Thyroid gland (tissue), 4 donors: ENCODE measurements around the gene ZIC1. TPM values are rescaled to one million over a fixed set of nuclear protein-coding genes. Genes with fewer than 3 reads are reported as not detected.

ENCODE experiments used
- DNase-seq, 2 donors: peaks; one replicate each; pipeline ENCODE4 v3.0.0-alpha.2; 2019
- H3K27ac ChIP-seq, 3 donors: fragments of 200-600 bp; sonication (generic); 1 replicate in 2 of 3; 2 replicates in 1 of 3; pipeline ENCODE4 v1.5.1; 2016 to 2019; ENCODE audit warnings: mild to moderate bottlenecking in 1 of 3, moderate library complexity in 1 of 3
- H3K27me3 ChIP-seq: fragments of 200-600 bp; sonication (generic); one replicate; pipeline ENCODE4 v1.5.1; 2019
- H3K36me3 ChIP-seq, 2 donors: fragments of 200-600 bp; sonication (generic); one replicate each; pipeline ENCODE4 v1.5.1; 2016 to 2019
- H3K4me1 ChIP-seq, 2 donors: fragments of 200-600 bp; sonication (generic); one replicate each; pipeline ENCODE4 v1.5.1; 2017 to 2019
- H3K4me3 ChIP-seq, 3 donors: fragments of 200-600 bp; sonication (generic); replicated peaks in 1 of 3; 1 replicate in 2 of 3; 2 replicates in 1 of 3; pipeline ENCODE4 v1.5.1; 2016; ENCODE audit warnings: mild to moderate bottlenecking in 1 of 3
- H3K9me3 ChIP-seq: fragments of 200-600 bp; sonication (generic); one replicate; pipeline ENCODE4 v1.5.1; 2017
- POLR2A ChIP-seq, 2 donors: fragments of 450-650 bp; IDR thresholded peaks; one replicate each; pipeline ENCODE4 v1.6.1; 2017; ENCODE audit warnings: antibody characterized with exemption in 2 of 2, mild to moderate bottlenecking in 2 of 2, moderate library complexity in 1 of 2
- WGBS, 2 donors: methylation state at CpG; one replicate each; pipeline ENCODE4 v1.1.5; 2017; 5-methylcytosine and 5-hydroxymethylcytosine counted together
- intact Hi-C: fragments of 100-400 bp; cut with DNase I; formaldehyde crosslinking; loops from one replicate; pipeline ENCODE4 v1.15.1; 2023
- total RNA-seq, 4 donors: library from RNA; depleted of rRNA; stranded (reverse); fragments of >200 nt; gene quantifications; one replicate each; pipeline ENCODE4 v1.2.3, GENCODE V29; 2016
- TF ChIP-seq, protein P1 (sequence below), 6 experiments: fragments of 200-600 bp in 3 of 6; fragments of 450-650 bp in 3 of 6; sonication (generic) in 3 of 6; IDR thresholded peaks; one replicate each; pipeline ENCODE4 v1.5.1; 2016 to 2019; ENCODE audit warnings: antibody characterized with exemption in 6 of 6, mild to moderate bottlenecking in 2 of 6, inconsistent platforms in 1 of 6, moderate library complexity in 1 of 6

ZIC1 gene
- total RNA-seq, 4 donors from 2014 or later = not detected

DNA sequence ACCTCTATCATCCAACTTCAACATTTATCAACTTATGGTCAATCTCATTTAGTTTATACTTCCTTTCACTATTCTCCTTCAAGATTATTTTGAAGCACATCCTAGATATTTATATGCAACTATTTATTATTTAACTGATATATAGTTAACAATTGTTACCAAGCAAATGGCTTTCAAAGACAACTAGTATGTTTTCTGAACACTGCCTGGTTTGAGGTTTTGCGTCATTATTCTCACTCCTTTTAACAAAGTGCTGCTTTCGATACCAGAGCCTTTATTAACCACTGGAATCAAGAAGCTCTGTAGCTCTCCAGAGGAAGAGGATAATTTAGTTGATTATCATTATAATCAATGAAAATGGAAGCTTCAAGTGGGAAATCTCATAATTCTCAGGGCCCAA lies 19.6 kb downstream of the ZIC1 start:
- Histone ChIP-seq H3K4me1 (no peaks in the 10 kb centered on the region), H3K27ac (no peak overlapping the region), H3K27me3 (peaks cover 32% of the 10 kb centered on the region), H3K9me3 (no peaks in the 10 kb centered on the region), H3K4me3 (no peak overlapping the region), H3K36me3 (no peaks in the 10 kb centered on the region)
- no peak for DNase-seq
- TF ChIP-seq POLR2A (IDR thresholded peaks at IDR 0.05) = no peak
- TF ChIP-seq, protein P1, sequence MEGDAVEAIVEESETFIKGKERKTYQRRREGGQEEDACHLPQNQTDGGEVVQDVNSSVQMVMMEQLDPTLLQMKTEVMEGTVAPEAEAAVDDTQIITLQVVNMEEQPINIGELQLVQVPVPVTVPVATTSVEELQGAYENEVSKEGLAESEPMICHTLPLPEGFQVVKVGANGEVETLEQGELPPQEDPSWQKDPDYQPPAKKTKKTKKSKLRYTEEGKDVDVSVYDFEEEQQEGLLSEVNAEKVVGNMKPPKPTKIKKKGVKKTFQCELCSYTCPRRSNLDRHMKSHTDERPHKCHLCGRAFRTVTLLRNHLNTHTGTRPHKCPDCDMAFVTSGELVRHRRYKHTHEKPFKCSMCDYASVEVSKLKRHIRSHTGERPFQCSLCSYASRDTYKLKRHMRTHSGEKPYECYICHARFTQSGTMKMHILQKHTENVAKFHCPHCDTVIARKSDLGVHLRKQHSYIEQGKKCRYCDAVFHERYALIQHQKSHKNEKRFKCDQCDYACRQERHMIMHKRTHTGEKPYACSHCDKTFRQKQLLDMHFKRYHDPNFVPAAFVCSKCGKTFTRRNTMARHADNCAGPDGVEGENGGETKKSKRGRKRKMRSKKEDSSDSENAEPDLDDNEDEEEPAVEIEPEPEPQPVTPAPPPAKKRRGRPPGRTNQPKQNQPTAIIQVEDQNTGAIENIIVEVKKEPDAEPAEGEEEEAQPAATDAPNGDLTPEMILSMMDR (IDR thresholded peaks at IDR 0.05) = no peak
- intact Hi-C loops = no loop called here
- 88 to 92% methylated on average over 2 of the region's 2 CpGs for WGBS, 2 donors

GRCh38 chr3:147431751-147432150 lies 22.6 kb downstream of the ZIC1 start:
- Histone ChIP-seq H3K36me3 (no peaks in the 10 kb centered on the region), H3K27me3 (peaks cover 4% of the 10 kb centered on the region), H3K4me3 (no peak overlapping the region), H3K27ac (no peak overlapping the region), H3K4me1 (no peaks in the 10 kb centered on the region), H3K9me3 (no peaks in the 10 kb centered on the region)
- no peak for TF ChIP-seq POLR2A (IDR thresholded peaks at IDR 0.05)
- TF ChIP-seq, protein P1 (IDR thresholded peaks at IDR 0.05) = no peak
- intact Hi-C loops = no loop called here
- WGBS, 2 donors = 74 to 81% methylated on average over 3 of the region's 3 CpGs
- DNase-seq = no peak

DNA sequence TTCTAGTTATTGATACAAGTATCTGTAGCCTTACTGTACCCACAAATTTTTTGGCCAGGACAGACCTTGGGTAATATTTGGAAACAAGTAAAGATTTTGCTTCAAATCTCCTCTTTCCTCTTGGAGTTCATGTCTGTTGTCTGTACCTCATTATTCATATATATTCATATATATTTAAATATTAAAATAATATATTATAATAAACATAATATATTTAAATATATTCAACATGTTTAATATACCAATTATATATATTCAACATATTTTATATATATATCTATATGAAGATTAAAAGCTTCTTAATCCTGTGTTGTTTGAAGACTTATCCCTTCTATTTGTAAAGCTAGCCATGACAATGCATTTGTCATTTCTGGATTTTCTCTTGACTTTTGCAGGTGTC lies 38.1 kb downstream of the ZIC1 start:
- Histone ChIP-seq H3K27ac (no peak overlapping the region), H3K27me3 (no peaks in the 10 kb centered on the region), H3K4me1 (no peaks in the 10 kb centered on the region), H3K36me3 (no peaks in the 10 kb centered on the region), H3K4me3 (no peak overlapping the region), H3K9me3 (no peaks in the 10 kb centered on the region)
- no peak for DNase-seq
- TF ChIP-seq, protein P1 (IDR thresholded peaks at IDR 0.05) = no peak
- no peak for TF ChIP-seq POLR2A (IDR thresholded peaks at IDR 0.05)
- intact Hi-C loops = no loop called here

GRCh38 chr3:147449669-147450068 lies 40.5 kb downstream of the ZIC1 start:
- no peak overlapping the region for H3K27ac ChIP-seq
- DNase-seq = no peak
- no peaks in the 10 kb centered on the region for H3K27me3 ChIP-seq
- intact Hi-C loops = no loop called here
- no peak overlapping the region for H3K4me3 ChIP-seq
- no peaks in the 10 kb centered on the region for H3K9me3 ChIP-seq
- no peaks in the 10 kb centered on the region for H3K4me1 ChIP-seq
- TF ChIP-seq, protein P1 (IDR thresholded peaks at IDR 0.05) = no peak
- TF ChIP-seq POLR2A (IDR thresholded peaks at IDR 0.05) = no peak
- no peaks in the 10 kb centered on the region for H3K36me3 ChIP-seq
- 31 to 32% methylated on average over 3 of the region's 3 CpGs for WGBS, 2 donors

- Histone ChIP-seq H3K4me3 (no peak overlapping the region), H3K27me3 (no peaks in the 10 kb centered on the region), H3K9me3 (no peaks in the 10 kb centered on the region), H3K4me1 (no peaks in the 10 kb centered on the region), H3K36me3 (no peaks in the 10 kb centered on the region), H3K27ac (no peak overlapping the region)
- no peak for DNase-seq
- TF ChIP-seq, protein P1 (IDR thresholded peaks at IDR 0.05) = no peak
- no peak for TF ChIP-seq POLR2A (IDR thresholded peaks at IDR 0.05)
- WGBS, 2 donors = 81 to 96% methylated on average over 1 of the region's 1 CpG
- intact Hi-C loops = no loop called here
Observed at GRCh38 chr3:147458995-147459704, 50.0 kb downstream of the ZIC1 start.
